IPS DF 4.7 (cell line): ENCODE measurements around the gene TMEM63C.

Experiments
- DNase-seq: peaks from one replicate; pipeline ENCODE4 v3.0.0-alpha.2; 2013; ENCODE audit warnings: low spot score; ENCODE audit errors: extremely low read depth

Gene TMEM63C, protein sequence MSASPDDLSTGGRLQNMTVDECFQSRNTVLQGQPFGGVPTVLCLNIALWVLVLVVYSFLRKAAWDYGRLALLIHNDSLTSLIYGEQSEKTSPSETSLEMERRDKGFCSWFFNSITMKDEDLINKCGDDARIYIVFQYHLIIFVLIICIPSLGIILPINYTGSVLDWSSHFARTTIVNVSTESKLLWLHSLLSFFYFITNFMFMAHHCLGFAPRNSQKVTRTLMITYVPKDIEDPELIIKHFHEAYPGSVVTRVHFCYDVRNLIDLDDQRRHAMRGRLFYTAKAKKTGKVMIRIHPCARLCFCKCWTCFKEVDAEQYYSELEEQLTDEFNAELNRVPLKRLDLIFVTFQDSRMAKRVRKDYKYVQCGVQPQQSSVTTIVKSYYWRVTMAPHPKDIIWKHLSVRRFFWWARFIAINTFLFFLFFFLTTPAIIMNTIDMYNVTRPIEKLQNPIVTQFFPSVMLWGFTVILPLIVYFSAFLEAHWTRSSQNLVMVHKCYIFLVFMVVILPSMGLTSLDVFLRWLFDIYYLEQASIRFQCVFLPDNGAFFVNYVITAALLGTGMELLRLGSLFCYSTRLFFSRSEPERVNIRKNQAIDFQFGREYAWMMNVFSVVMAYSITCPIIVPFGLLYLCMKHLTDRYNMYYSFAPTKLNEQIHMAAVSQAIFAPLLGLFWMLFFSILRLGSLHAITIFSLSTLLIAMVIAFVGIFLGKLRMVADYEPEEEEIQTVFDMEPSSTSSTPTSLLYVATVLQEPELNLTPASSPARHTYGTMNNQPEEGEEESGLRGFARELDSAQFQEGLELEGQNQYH

DNA sequence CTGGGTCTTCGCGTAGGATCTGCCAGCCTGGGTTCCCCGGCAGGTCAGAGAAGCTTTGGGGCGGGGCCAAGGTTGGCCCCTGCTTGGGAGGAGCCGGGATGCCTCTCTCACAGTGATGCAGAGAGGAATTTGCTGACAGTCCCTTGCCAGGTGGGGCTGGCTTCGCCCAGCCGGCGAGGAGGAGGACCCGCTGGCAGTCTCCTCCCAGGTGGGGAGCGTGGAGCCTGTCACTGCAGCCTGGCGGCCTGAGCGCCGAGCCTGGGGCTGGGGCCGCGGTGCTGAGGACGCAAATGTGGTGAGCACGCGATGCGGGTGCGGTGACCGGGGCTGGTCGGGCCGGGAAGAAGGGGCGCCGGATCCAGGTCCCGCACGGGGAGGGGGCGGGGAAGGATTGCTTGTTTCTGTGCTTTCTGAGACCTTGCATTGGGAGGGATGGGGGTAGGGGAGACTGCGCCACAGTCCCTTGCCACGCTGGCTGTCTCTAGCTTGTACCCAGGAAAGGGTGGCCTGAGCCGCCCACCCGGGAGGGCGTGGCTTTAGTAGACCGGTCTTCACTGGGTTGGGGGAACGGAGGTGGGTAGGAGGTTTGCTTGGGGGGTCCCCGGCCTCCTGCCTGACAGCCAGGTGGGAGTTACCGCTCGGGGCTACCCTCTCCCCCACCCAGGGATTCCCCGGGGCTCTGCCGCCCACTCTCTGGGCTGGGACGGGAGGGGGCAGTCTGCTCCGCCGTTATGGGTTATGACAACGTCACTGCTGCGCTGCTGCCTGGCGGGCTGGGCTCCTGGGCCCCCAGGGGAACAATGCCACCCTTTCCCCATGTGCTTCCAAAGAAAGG, at the start of gene TMEM63C:
Gene TMEM63C (plus strand): TSS at position 196 of the 835 bp plus-strand sequence. CDS start 37,016 bp downstream, outside the sequence.
- DNase-seq: peak; percentile 97

DNA sequence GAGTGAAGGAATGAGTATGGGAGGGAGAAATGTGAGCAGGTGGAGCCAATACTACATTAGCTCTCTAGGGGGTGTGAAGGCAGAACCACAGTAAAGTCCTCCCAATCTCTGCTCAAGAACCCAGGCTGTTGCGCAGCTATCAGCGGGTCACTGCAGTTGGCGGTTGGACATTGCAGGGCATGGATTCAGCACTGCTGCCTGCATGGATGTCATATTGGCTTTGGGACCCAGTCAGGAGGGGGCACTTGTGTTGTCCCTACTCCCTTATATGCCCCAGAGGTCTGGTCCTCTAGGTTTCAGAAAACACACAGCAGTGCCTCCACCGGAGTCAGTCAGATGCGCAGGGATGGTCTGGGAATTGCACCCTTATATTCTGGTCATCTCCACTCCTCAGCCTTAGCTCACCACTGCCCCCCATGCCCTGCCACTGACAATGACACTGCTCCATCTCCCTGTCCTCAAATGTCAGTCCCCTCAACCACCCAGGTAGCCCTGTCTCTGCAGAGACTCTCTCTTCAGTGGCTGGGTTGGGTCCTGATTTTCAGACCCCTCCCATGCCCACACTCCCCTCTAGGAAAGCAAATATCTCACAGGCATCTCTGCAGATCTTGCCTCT, 49.6 kb upstream of the TMEM63C start:
- no peak for DNase-seq

DNA sequence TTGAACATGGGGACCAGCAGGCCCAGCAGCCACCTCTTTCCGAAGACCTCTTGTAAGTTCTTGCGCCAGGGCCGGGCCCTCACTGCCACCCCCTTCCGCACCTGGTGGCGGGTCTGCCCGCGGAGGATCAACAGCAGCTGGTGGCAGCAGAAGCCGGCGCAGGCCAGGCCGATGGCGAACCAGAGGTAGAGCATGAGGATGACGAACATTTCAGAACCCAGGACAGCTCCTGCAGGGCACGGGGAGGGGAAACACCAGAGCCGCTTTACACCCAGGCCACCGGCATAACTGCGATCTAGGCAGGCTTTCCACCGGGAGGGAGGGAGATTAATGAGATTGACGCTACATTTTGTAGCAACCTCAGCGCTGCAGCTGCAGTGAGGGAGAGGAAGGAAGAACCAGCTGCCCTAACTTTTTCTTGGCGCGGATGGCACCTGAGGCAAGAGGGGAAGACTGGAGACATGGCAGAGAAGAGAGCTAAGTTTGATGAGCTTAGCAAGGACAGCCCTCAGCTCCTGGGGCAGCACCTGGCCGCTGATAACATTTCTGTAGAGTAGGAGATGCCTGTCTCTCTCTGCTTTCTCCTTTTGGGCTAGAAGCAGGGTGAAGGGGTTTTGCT, 47.8 kb upstream of the TMEM63C start:
- DNase-seq: no peak

DNA sequence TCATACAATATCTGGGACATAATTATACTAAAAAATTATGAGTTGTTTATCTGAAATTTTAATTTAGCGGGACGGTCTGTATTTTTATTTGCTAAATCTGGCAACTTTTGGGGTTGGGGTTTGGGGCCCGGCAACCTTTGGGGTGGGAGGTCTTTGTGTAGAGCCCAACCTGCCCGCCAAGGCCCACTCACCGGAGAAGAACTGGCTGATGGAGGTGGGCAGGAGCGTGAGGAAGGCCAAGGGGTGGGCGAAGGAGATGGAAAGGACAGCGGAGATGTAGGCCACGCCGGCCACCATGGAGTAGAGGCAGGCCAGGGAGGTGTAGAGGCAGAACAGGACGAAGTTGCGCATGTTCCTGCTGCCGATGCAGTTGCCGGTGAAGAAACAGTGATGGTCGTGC, 42.6 kb upstream of the TMEM63C start:
- DNase-seq: no peak

DNA sequence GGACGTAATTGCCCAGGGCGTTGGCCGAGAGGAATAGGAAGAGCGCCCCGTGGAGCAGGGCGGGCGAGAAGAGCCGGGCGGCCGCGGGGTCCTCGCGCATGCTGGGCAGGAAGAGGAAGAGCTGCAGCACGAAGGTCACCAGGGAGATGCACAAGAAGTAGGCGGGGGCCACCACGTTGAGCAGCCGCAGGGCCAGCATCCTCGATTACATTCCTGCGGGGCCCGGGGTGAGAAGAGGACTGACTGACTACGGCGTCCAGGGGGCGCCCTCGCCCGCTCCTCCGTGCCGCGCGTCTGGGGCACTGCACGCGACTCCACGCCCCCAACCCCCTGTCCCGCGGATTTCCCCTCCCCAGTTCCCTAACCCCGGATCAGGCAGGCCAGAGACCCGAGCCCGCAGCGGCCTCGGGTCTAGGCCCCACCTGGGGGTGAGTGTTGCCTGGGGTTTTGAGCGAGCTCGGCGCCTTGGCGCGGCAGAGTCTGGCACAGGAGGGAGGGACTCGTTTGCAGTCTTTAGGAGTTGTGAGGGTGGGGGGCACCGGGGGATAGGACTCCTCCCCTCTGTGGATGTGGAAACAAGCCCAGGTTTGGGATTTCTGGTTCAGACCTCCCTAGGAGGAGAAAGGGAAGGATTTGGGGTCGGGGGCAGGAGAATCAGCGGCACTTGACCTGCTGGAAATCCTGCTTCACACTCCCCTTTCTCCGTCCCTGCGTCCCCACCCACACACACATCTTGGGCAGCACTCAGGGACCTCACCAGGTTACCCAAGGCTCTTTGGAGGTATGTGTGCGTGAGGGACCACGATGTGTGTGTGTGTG, 41.8 kb upstream of the TMEM63C start:
- no peak for DNase-seq

DNA sequence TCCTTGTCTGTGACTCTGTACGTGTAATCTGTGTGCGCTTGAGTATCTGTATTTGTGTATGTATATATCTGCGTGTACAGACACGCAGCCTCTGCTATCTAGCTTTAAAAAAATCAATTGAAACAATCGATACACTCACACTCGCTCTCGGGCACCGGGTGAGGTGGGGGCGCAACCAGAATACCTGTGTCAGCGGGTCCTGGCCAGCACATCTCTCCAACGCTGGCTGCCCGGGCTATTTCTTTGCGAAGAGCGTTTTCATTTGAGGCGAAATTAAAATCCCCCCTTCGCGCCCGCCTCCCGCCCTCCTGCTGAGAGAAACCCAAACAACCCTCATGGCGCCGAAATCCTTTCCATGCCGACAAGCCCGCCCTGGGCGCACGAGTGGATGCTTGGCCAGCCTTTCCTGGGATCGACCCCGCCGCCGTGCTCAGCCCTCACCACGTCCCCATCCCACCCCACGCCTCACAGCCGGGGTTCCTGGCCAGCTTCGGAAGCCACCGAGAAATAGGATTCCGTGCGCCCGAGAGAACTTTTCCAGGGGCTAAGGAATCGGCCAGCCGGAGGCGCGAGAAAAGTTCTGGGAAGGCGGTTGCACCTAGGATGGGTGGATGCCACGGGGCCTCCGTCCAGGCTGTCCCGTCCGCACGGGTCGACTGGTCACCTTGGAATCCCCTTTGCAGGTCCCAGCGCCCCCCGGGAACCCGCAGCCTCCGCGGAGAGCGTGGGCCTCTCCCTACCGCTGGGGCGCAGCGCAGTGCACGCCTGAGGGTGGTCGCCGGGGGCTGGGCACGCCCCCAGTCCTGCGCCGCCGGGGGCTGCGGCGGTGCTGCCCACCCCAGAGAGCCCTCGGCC, 41.0 kb upstream of the TMEM63C start:
- no peak for DNase-seq

DNA sequence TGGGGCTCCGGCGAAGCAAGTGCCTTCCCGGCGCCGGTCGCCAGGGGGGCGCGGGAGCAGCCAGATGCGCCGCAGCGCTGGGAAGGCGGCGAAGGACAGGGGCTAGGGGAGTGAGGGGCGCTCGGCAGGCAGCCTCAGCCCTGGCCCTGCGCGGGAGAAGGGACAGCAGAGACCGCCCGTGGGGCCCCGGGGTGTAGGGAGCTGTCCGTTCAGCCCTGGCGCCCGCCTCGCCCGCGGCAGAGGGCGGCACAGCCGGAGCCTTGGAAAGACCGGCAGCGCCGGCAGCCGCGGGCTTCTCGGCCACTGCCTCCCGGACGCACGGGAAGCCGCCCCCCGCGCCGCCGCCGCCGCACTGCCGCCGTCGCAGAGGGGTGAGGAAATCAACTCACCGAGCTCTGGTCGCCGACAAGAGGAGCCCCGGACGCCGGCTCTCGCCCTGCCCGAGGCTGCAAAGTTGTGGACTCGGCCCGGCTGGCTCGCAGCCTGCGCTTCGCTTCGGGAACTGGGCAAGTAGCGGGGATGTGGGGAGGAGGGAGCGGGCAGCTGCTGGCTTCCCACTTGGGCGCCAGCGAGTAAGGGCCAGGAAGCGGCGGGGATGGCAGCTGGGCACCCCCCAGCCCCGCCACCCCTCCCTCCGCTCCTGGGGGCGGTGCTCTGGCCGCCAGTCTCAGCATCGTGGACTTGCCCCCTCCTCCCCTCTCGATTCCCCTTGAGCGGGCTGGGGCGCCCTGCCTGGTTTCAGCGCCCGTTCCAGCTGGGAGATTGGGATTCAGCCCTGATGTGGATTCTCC, 40.2 kb upstream of the TMEM63C start, which contains the start of gene ZDHHC22:
Gene ZDHHC22 (minus strand): TSS at position 578 of the 791 bp plus-strand sequence. CDS start 2,053 bp downstream, outside the sequence.
- DNase-seq: no peak

DNA sequence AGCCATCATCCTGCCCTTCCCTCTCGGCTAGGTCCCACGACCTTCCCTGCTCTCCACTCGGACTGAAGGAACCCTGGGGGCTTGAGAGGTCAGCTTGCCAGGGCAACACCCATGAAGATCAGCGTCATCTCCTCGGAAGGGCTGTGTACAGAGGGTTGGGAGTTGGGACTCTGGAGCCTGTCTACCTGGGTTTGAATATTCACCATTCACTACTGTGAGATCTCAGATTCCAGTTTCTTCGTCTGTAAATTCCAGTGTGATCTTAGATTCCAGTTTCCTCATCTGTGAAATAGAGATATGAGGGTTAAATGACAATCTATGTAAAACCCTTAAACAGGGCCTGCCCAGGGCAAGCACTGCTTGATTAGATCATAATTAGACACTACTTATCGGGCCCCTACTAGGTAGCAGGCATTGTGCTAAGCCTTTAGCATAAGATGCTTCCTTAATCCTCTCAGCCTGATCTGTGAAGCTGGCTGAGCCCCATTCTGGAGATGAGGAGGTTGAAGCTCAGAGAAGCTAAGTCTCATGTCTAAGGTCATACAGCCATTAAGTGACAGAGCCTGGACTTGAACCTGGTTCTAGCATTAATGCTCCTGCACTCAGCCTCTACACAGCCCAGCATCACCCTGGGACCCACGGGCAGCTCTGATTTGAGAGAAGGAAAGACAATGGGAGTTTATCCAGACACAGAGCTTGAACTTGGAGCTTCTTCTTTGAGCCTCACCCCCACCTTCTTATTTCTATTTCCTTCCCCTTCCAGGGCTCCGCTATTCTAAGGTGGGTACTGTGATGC, 39.4 kb upstream of the TMEM63C start:
- DNase-seq: no peak

DNA sequence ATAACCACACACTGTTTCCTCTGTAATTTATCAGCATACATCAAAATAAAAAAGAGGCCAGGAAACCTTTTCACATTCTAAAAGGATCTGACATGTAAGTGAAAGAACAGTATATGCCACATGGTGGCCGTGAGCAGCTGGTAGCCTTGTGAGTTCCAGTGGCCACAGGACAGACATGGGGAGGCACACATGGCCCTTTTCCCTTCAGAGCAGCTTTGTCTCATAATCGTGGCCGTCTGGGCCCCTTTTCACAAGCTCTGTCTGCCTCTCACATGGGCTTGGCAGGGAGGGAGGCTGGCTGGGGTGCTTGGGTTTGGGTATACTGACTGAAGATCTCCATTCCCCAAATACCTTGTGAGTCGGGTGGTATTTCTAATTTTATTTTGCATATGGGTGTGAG, 38.5 kb upstream of the TMEM63C start:
- no peak for DNase-seq

DNA sequence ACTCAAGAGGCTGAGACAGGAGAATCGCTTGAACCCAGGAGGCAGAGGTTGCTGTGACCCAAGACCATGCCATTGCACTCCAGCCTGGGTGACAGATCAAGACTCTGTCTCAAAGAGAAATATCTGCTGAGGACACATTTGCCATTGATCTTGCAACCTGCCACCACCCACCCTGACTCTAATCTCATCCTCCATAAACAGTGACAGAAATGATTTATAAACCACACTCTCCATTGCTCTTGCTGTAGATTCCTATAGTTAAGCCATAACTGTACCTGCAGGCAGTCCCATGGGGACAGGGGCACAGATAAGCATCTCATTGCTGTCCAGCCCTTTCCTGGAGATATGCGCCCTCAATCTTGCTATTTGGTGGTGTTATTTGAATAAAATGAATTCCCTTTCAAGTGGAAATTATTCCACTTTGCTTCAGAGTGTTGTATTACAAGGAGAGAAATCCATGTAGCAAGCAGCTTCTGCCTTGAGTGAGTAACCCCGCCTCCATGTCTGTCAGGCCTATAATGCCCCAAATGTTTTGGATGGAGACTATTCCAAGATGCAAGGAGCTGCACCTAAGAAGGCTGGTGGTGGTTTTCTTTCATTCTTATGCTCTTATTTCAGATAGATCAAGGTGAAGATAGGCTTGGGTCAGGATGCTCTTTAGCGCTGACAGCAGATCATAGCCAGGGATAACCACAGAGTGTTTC, 37.0 kb upstream of the TMEM63C start:
- no peak for DNase-seq

DNA sequence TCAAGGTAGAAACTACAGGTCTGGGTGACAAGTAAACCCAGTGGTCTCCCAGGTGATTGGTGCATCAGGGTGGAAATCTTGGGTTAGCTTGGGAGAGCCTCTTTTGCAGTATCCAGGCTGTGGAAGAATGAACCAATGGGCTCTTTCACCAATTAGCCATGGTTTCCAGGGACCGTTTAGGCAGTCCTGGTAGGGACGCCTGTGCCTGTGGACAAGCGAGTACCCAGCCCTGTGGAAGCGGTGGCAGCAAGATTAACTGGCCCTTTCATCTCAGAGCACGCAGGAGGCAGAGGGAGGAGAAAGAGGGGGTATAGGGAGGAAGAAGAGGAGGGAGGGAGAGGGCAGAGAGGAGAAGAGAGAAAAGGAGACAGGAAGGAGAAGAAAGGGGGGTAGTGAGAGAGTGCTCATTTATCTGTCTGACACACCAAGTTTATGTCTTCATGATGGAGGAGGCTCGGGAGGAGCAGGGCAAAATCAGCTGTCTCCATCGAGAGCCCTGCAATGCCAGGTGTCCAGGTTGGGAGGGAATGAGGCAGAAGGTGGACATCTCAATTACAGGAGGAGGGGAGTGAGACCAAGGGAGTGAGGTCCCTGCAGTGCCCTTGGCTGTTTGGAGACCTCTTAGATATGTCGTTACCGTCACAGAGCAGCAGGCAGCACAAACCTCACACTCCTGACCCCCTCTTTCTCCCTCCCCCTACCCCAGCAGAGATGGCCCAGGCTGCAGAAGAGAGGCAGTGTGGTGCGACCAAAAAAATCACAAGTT, 35.4 kb upstream of the TMEM63C start:
- DNase-seq: no peak

DNA sequence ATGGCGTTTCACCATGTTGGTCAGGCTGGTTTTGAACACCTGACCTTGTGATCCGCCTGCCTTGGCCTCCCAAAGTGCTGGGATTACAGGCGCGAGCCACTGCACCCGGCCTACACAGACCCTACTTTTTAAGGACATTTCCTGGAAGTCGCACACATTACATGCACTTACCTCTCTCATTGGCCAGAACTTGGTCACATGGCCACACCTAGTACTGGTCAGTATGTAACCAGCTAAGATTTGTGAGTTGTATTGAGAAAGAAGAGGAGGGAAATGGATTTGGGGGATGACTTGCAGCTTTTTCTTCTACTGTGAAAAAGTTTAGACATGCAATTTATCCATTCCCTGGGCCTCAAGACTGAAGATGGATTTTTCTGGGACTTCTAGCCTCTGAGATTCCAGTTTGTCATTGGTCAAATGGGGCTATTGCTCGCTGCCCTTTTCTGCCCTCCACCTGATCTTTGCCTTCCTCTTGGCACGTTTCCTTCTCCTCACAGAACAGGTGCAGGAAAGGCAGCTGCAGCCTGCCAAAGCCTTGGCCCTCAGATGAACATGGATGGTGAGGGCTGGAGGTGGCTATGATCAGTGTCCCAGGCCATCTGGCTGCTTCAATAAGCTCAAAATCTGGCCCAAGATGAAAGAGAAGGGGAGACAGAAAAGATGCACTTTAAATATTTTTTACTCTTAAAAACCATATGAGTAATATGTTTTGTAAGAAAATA, 32.9 kb upstream of the TMEM63C start:
- no peak for DNase-seq

DNA sequence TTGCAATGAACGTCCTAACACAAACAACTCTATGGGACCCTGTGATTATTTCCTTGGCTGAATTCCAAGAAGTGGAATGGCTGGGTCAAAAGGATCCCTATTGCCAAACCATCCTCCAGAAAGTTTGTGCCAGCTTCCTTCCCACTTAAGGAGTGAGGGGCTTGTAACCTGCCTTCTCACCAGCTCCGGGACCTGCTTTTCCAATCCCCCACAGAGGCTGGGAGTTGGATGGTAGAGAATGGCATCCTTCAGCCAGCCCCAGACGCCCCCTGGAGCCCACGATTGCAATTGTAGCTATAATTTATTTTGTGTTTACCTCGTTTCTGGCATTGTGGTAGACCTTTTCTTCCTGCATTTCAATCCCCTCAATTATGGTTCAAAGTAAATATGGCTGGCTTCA, 30.4 kb upstream of the TMEM63C start:
- no peak for DNase-seq

DNA sequence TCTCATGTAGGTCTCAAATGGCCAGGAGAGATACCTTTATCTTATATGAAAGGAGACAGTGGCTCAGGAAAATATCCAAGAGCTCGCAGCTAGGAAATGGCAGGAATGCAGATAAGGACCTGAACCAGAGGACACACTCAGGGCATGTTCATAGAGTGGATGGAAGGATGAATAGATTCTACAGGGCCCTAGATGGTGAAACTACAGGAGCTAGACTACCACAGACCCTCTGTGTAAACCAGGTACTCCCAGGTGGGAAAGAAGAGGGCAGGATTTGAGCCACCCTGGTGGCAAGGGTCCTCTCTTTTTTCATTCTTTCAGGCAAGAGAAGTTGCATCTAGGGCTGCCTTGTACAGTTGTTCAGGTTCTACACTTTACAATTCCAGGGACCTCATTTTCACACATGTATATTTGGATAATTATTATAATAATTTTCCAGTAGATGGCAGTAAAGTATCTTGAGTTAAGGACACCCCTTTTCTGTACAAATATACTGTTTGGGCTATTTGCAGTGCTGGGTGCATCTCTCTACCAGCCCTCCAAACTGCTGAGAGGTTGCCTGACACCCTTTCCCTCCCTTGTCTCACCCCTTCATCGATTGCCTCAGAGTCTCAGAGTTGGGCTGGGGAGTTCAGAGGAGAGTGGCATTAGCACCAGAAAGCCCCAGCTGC, 29.5 kb upstream of the TMEM63C start:
- no peak for DNase-seq

DNA sequence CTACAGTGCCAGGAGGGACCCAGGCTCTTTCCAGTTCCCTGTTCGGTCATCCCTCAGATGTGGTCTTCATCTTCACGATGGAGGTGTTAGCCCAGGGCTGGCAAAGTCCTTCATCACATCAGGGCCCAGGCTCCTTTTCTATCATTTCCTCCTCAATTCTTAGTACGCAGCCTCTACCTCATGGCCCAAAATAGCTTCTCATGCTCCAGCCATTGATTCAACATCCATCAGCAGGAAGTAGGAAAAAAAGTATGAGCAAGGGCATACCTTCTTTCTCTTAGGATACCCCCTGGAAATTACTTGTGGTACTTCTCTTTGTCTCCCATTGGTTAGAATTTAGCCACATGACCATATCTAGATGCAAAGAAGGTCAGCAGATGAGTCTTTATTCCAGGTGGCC, 27.8 kb upstream of the TMEM63C start:
- DNase-seq: no peak
